ENCODE data around the gene TTYH1.
"Not testable (repeated sequence)": the region's sequence is repeated elsewhere in the genome, so short reads cannot be mapped to it uniquely, and the experiment has no call there.

Gene TTYH1

GRCh38 chr19:54415208-54415900 is at the start of gene TTYH1:
TSS of gene TTYH1 (plus strand) at chr19:54415464. CDS start at chr19:54415553, 89 bp downstream.
- DNase-seq, result no peak

GRCh38 chr19:54365798-54366197 is 49.5 kb upstream of the TTYH1 start:
- DNase-seq, result not testable (repeated sequence)

DNA sequence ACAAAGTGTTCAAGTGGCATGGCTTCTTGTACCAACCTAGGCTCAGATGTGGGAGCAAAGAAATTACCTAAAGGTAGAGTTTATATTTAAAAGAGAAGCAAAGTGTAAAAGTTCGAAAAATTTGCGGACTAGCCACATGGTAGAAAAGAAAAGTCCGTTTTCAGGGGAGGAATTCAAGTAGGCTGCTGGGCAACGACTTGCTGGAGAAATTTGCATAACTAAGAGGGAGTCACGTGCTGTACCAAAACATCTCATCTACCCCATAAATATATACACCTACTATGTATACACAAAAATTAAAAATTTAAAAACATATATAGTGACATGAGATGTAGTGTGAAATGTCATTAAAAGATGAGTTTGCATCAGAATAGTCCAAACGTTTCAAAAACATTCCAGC is 48.5 kb upstream of the TTYH1 start:
- DNase-seq, result no peak

DNA sequence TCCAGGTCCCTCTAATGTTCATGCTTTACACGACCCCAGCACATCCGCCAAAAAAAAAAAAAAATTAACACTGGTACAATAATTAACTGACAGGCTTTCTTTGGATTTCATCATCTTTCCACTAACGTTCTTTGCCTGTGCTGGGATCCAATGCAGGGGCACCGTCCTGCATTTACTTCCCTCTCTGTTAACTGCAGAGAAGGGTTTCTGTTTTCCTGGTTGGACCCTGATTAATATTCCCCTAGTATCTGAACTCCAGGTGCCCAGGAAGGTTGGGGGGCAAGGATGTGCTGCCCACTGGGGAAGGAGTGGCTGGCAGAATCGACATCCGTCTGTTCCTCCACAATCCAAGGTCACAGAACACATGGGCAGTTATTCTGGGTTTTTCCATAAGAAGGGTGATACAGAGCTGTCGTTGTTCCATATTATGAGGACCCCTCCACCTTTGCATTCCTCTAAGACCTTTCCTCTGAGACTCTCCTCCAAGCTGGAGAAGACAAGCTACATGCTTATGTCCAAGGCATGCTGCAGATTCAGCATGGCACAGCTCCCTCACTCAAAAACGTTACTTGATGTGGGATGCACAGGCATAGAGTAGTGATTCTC is 46.1 kb upstream of the TTYH1 start:
- DNase-seq, result no peak

GRCh38 chr19:54369688-54370433 is 45.4 kb upstream of the TTYH1 start:
- DNase-seq, result not testable (repeated sequence)

- not testable (repeated sequence) for DNase-seq
Measured at GRCh38 chr19:54370434-54370796, 44.8 kb upstream of the TTYH1 start.

GRCh38 chr19:54371453-54371852 is 43.8 kb upstream of the TTYH1 start:
- not testable (repeated sequence) for DNase-seq

DNA sequence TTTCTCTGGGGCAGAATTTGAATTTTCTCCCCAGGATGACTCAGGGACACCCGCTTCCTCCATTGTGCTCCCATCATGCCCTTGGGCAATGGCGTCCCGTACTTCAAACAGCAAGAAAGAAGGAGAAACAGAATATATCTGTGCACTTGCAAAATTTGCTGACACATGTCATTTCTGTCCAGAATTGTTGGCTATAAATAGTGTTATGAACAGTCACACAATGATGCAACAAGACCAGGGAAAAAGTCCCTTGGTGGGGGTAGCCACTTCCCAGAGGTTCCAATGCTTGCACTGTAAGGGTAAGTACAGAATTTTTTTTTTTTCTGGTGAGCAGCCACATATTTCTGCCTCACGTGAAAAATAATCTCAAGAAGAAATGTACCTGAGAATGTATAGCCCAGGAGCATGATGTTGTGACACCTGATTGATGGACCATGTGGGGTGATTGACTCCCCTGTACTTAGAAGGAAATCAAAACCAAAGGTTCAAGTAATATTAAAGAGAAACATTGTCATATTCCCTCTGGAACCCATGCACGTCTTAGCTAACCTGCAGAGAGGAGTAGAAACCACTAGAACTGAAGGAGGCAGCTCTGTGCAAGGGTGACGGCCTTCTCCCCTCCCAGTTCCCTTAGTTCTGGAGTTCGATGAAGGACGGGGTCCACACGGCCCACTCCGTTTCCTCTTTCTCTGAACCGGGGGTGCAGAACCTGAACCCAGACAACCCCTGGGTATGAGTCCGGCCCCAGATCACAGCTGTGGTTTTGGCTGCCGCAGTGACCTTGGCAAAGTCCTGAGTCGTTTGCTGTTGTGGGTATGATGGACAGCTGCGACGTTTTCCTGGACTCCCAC is 41.3 kb upstream of the TTYH1 start:
- no peak for DNase-seq

- DNase-seq, result not testable (repeated sequence)
Measured at GRCh38 chr19:54375181-54375938, 39.9 kb upstream of the TTYH1 start.

DNA sequence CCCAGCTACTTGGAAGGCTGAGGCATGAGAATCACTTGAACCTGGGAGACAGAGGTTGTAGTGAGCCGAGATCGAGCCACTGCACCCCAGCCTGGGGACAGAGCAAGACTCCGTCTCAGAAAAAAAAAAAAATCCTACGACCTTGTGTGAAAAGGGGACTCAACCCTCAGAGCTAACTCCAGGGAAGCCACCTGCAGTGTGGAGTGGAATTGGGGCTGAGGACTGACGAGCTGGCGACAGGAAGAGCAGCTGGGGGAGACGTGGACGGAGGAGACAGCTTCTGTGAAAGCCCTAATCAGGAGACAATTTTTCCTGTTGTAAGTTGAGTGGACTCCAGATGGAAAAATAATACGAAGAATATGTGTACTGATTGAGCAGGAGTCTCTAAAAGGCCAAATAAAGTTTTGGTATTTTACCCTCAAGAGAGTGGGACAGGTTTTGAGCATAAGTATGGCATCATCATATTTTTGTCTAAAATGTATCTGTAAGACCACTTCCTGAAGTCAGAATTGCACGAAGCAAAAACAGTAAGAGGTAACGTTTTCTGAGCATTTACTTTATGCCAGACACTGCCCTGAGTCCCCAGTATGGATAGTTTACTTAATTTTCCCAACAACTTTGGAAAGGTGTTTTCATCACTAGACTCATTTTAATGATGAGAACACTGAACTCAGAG is 38.5 kb upstream of the TTYH1 start:
- DNase-seq, result no peak

DNA sequence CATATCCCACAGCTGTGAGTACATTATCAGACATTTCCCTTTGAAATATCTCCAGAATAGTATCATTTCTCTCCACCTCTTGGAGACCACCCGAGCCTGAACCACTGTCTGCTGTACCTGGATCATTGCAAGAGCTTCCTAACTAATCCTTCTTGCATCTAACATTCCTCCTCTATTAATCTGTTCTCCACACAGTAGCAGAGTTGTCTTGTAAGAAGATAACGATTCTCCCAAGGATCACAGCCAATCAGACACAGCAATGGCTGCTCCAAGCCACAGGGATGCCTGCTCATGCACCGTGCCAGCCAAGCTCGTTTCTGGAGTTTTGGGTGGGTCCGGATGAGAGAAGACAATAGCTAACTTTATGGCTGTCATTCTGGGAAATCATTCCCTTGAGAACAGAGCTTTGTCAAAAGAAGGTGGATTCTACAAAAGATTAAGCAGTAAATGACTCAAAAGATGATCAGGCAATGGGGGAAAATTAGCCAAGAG is 36.0 kb upstream of the TTYH1 start:
- DNase-seq, result no peak

DNA sequence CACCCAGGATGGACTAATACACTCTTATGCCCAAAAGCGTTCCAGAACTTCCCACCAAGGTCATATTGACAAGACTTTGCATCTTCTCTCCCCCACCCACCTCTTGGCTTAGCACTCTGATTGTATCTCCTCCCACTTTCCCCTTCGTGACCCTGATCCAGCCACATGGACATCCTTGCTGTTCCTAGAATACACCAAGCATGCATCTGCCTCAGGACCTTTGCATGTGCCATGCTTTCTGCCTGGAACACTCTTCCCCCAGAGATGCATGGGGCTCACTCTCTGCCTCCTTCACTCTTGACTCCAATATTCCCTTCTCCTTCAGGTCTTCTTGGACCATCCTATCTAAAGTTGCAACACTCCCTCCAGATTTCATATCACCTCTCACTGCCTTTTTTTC is 34.4 kb upstream of the TTYH1 start:
- DNase-seq, result no peak

- DNase-seq, result not testable (repeated sequence)
Measured at GRCh38 chr19:54382041-54382440, 33.2 kb upstream of the TTYH1 start.

DNA sequence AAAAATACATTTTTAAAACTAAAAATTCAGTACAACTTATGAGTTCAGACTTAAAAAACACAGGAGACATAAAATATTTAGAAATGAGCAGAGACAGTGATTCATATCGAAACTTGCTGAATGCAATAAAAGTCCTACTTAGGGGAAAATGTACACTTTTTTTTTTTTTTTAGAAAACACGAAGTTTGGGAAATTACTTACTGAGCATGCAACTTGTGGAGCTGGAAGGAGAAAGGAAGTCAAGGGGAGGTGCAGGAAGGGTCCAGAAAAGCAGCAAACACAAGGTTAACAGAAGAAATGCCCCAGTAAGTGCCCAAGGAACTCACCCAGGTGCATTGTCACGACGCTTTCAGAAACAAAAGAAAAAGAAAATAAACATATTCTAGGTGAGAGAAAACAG is 31.9 kb upstream of the TTYH1 start:
- DNase-seq, result no peak

- DNase-seq, result no peak
Measured at GRCh38 chr19:54387991-54388801, 27.1 kb upstream of the TTYH1 start.

DNA sequence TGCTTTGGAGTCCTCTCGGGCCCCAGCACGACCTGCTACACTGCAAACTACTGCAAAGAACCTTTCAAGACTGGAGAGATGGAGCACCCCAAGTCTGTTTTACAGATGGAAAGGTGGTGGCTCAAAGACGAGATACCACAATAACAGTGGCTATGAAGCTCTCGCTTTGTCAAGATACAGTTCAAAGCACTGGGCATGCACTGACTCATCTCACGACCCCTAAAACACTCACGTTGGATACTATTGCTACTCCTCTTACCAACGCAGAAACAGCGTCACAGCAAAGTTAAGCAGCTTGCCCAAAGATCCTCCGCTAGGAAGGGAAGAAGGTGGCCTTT is 26.5 kb upstream of the TTYH1 start:
- DNase-seq, result no peak

GRCh38 chr19:54389553-54389952 is 25.7 kb upstream of the TTYH1 start:
- no peak for DNase-seq

GRCh38 chr19:54390942-54391577 is 24.2 kb upstream of the TTYH1 start:
- peak; percentile 28 for DNase-seq

DNA sequence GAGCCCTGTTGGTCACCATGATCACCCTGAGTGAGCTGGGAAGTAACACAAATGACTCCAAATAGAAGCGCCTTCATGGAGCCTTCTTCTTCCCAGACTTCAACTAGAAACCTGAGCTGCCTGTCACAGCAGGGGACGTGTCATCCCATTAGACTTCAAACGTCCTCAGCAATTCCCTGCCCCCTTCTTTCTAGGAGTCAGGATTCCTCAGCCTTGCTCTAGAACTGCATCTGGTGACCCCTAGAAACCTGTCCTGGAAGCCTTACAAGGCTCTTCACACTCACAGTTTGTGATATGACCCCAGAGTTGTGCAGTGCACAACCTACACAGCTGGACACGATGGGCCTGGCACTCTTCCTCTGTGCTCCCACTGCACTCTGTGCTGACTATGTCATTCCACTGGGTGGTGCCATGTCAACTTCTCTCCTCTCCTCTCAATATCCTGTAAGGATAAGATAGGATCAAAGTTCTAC is 23.6 kb upstream of the TTYH1 start:
- DNase-seq, result no peak

DNA sequence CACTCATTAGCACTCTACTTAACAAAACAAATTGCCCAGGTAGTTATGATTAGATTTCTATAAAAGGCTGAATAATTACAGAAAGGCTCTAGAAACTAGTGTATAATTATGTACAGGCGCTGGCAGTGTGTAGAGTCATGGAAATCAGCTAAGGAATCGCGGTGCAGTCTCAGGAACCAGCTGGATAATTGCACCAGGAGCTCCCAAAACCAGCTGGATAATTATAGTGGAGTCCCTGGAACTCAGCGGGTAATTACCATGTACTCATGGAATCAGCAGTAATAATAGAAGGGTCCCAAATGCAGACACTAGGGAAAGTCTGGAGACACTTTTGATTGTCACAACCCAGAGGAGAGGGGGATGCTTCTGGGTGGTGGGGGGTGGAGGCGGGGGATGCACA is 23.2 kb upstream of the TTYH1 start:
- no peak for DNase-seq

All from NCI-H345 (cell line).